GM10248 (cell line): ENCODE data around the gene GCH1.

Source experiments
- CTCF ChIA-PET: fragments of 300-600 bp; sonication (Branson Sonifier 250); formaldehyde crosslinking; extraction: SDS; loops from one replicate; lab custom pipeline; 2021; ENCODE audit warnings: antibody characterized with exemption; lab: Yijun Ruan, JAX
- POLR2A ChIA-PET: fragments of 350-650 bp; sonication (Branson Sonifier 250); formaldehyde crosslinking; extraction: SDS; loops from one replicate; lab custom pipeline; 2020; ENCODE audit warnings: antibody characterized with exemption; lab: Yijun Ruan, JAX
- DNase-seq: peaks from one replicate; pipeline ENCODE4 v3.0.0; 2012; ENCODE audit errors: extremely low spot score
- CTCF ChIP-seq: IDR thresholded peaks from 2 replicates; pipeline ENCODE4 v1.5.1; 2012; ENCODE audit warnings: mild to moderate bottlenecking, low read depth; ENCODE audit errors: extremely low read depth, missing control alignments, control extremely low read depth

The GCH1 gene

DNA sequence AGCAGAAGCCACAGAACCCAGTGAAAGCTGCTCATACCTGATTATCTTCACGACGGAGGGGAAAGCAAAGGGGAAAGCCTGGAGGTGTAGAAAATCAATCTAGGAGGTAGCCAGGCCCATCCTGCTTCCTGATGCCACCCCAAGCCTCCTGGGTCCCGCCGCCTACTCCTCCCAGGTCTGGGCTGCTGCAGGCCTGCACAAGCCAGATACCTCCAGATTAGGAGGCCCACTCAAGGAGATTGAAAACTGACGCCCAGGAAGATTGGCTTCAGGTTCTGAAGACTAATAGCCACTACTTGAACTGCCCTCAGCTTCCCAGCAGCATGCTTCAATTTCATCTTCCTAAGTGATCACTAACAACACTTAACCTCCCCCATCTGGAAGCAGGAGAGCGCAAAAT is 87.1 kb downstream of the GCH1 start:
- TF ChIP-seq CTCF: no peak
- ChIA-PET POLR2A (no interaction called here), CTCF (interaction anchor here (1.0 to 5.0 kb wide), 3 partner anchors 9 to 33 kb away, joined by 3 to 48 read pairs (median 3); no protein-coding TSS in a partner anchor)
- DNase-seq: no peak

- ChIA-PET CTCF (interaction anchor here (5.0 kb wide), 1 partner anchor 9 kb away, joined by 48 read pairs; no protein-coding TSS in a partner anchor), POLR2A (no interaction called here)
- TF ChIP-seq CTCF: no peak
These were observed 87.6 kb downstream of the GCH1 start for GRCh38 chr14:54815016-54815415.

DNA sequence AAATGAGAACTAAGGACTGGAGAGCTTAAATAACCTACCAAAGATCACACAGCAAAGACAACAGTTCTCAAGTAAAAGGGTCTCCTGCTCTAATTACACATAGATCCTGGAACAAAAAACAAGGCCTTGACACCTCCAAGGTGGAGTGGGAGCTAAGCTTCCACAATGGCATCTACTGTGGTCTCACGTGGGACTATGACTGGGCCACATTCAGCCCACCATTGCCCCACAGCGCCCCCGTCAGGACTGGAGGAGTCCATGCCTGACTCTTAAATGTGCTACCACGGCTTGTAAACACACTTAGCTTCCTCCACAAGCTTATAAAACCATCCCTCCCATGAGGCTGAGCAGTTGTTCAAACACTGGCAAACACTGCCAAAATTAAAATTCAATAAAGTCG is 88.5 kb downstream of the GCH1 start:
- no peak for DNase-seq
- TF ChIP-seq CTCF: no peak
- ChIA-PET CTCF (interaction anchor here (1.0 to 2.9 kb wide), 7 partner anchors 8 to 114 kb away, joined by 3 to 18 read pairs (median 4); no protein-coding TSS in a partner anchor), POLR2A (no interaction called here)

More at GRCh38 chr14:54815016-54815415, 87.6 kb downstream of the GCH1 start:
- DNase-seq: no peak

DNA sequence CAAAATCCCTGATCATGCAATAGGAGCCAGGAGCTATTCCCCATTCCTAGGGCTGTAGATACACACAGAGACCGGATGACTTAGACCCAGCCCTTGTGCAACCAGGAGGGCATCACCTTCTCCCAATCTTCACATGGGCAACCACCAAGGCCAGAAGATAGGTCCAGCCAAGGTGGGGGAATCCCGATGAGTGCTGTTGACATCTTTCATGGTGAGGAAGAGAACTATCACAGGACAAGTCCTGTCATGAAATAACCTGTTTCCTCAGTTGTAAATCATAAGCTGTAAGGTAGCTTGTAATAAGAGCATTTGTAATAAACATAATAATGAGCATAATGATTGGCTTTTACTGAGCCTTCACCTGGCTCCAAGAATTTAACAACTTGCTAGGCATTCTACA is 89.5 kb downstream of the GCH1 start:
- ChIA-PET POLR2A (no interaction called here), CTCF (interaction anchor here (0.9 to 2.9 kb wide), 7 partner anchors 18 to 264 kb away, joined by 3 to 18 read pairs (median 4); no protein-coding TSS in a partner anchor)
- TF ChIP-seq CTCF: no peak
- DNase-seq: no peak

- ChIA-PET CTCF (interaction anchor here (0.9 to 2.9 kb wide), 6 partner anchors 19 to 263 kb away, joined by 3 to 18 read pairs (median 4); no protein-coding TSS in a partner anchor), POLR2A (no interaction called here)
- TF ChIP-seq CTCF: no peak
- DNase-seq: no peak
These were observed 90.0 kb downstream of the GCH1 start for GRCh38 chr14:54812617-54813016.

- CTCF ChIA-PET: interaction anchor here (7.9 kb wide), 1 partner anchor 16 kb away, joined by 79 read pairs; no protein-coding TSS in a partner anchor
These were observed 92.9 kb downstream of the GCH1 start for GRCh38 chr14:54809767-54810166.

More at GRCh38 chr14:54809767-54810166, 92.9 kb downstream of the GCH1 start:
- POLR2A ChIA-PET: no interaction called here
- no peak for TF ChIP-seq CTCF
- DNase-seq: no peak
